Midbrain (tissue), 1 donor: ENCODE measurements around the gene TEX101.
"Not testable (repeated sequence)": the region's sequence is repeated elsewhere in the genome, so short reads cannot be mapped to it uniquely, and the experiment has no call there.

Experiments
- DNase-seq: peaks from one replicate; lab custom pipeline; 2025; lab: John Stamatoyannopoulos, UW

Gene TEX101

GRCh38 chr19:43414554-43414953, at the start of gene TEX101:
TEX101 (plus strand) TSS chr19:43414890; CDS start chr19:43415920, 1,030 bp downstream.
- DNase-seq: no peak

GRCh38 chr19:43365677-43366076, 49.0 kb upstream of the TEX101 start:
- not testable (repeated sequence) for DNase-seq

- DNase-seq: no peak
Measured at GRCh38 chr19:43367822-43368221, 46.9 kb upstream of the TEX101 start.

- DNase-seq: not testable (repeated sequence)
Measured at GRCh38 chr19:43368897-43369296, 45.8 kb upstream of the TEX101 start.

GRCh38 chr19:43371909-43372308, 42.8 kb upstream of the TEX101 start:
- DNase-seq: no peak

GRCh38 chr19:43372462-43372861, 42.2 kb upstream of the TEX101 start:
- DNase-seq: no peak

GRCh38 chr19:43377624-43378023, 37.1 kb upstream of the TEX101 start:
- not testable (repeated sequence) for DNase-seq

GRCh38 chr19:43380008-43380407, 34.7 kb upstream of the TEX101 start:
- no peak for DNase-seq

- no peak for DNase-seq
Measured at GRCh38 chr19:43380771-43381386, 33.8 kb upstream of the TEX101 start.

GRCh38 chr19:43382586-43383216, 32.0 kb upstream of the TEX101 start:
- not testable (repeated sequence) for DNase-seq

GRCh38 chr19:43383254-43383653, 31.4 kb upstream of the TEX101 start:
- not testable (repeated sequence) for DNase-seq

- DNase-seq: not testable (repeated sequence)
Measured at GRCh38 chr19:43383759-43384158, 30.9 kb upstream of the TEX101 start.

GRCh38 chr19:43390903-43391551, 23.7 kb upstream of the TEX101 start:
- not testable (repeated sequence) for DNase-seq

- not testable (repeated sequence) for DNase-seq
Measured at GRCh38 chr19:43391552-43391935, 23.1 kb upstream of the TEX101 start.

GRCh38 chr19:43393501-43393900, 21.2 kb upstream of the TEX101 start:
- DNase-seq: not testable (repeated sequence)

- no peak for DNase-seq
Measured at GRCh38 chr19:43395561-43395960, 19.1 kb upstream of the TEX101 start.

GRCh38 chr19:43406297-43406696, 8.4 kb upstream of the TEX101 start:
- DNase-seq: no peak

GRCh38 chr19:43407416-43408005, 7.2 kb upstream of the TEX101 start:
- DNase-seq: no peak

GRCh38 chr19:43408043-43408442, 6.6 kb upstream of the TEX101 start:
- no peak for DNase-seq

- DNase-seq: no peak
Measured at GRCh38 chr19:43409415-43409814, 5.3 kb upstream of the TEX101 start.

- no peak for DNase-seq
Measured at GRCh38 chr19:43412441-43412840, 2.2 kb upstream of the TEX101 start.

GRCh38 chr19:43416951-43417623, 2.4 kb downstream of the TEX101 start:
- no peak for DNase-seq
